MM.1S (cell line): ENCODE data around the gene MEGF6.

Experiments
- DNase-seq: peaks from one replicate; pipeline ENCODE4 v3.0.0-alpha.2; 2015
- H2AFZ ChIP-seq: fragments of 300-600 bp; sonication (generic); 2 replicates; pipeline ENCODE4 v1.6.0; 2016; ENCODE audit warnings: antibody characterized with exemption, low read length
- H3F3A ChIP-seq: fragments of 300-600 bp; sonication (generic); 2 replicates; pipeline ENCODE4 v1.6.1; 2016; ENCODE audit warnings: mild to moderate bottlenecking, antibody characterized with exemption, low read length, moderate library complexity, mixed read lengths; ENCODE audit not compliant: insufficient read depth
- H3K27ac ChIP-seq: fragments of 300-600 bp; sonication (generic); 2 replicates; pipeline ENCODE4 v1.5.1; 2016; ENCODE audit warnings: mild to moderate bottlenecking, low read length
- H3K27me3 ChIP-seq: fragments of 300-600 bp; sonication (generic); replicated peaks from 2 replicates; pipeline ENCODE4 v1.6.0; 2016; ENCODE audit warnings: low read length; ENCODE audit not compliant: insufficient read depth
- H3K36me3 ChIP-seq: fragments of 300-600 bp; sonication (generic); replicated peaks from 2 replicates; pipeline ENCODE4 v1.6.1; 2016; ENCODE audit warnings: mild to moderate bottlenecking, low read length, mixed read lengths; ENCODE audit not compliant: insufficient read depth
- H3K4me1 ChIP-seq: fragments of 300-600 bp; sonication (generic); 2 replicates; pipeline ENCODE4 v1.6.1; 2016; ENCODE audit warnings: low read length, mixed read lengths
- H3K4me2 ChIP-seq: fragments of 300-600 bp; sonication (generic); 2 replicates; pipeline ENCODE4 v1.6.0; 2016; ENCODE audit warnings: low read depth, low read length
- H3K4me3 ChIP-seq: fragments of 300-600 bp; sonication (generic); 2 replicates; pipeline ENCODE4 v1.5.1; 2016; ENCODE audit warnings: low read length, mixed read lengths
- H3K79me2 ChIP-seq: fragments of 300-600 bp; sonication (generic); 2 replicates; pipeline ENCODE4 v1.6.1; 2016; ENCODE audit warnings: mixed run types, low read length, mixed read lengths
- H3K9ac ChIP-seq: fragments of 300-600 bp; sonication (generic); 2 replicates; pipeline ENCODE4 v1.6.1; 2016; ENCODE audit warnings: low read length, mixed read lengths
- H3K9me2 ChIP-seq: fragments of 300-600 bp; sonication (generic); replicated peaks from 2 replicates; pipeline ENCODE4 v1.6.1; 2016; ENCODE audit warnings: mild to moderate bottlenecking, low read length, mixed read lengths; ENCODE audit not compliant: insufficient read depth
- H3K9me3 ChIP-seq: fragments of 300-600 bp; sonication (generic); replicated peaks from 2 replicates; pipeline ENCODE4 v1.6.1; 2016; ENCODE audit warnings: mild to moderate bottlenecking, low read length, mixed read lengths; ENCODE audit not compliant: insufficient read depth
- H4K20me1 ChIP-seq: fragments of 300-600 bp; sonication (generic); 2 replicates; pipeline ENCODE4 v1.6.1; 2016; ENCODE audit warnings: mild to moderate bottlenecking, low read length, moderate library complexity, mixed read lengths; ENCODE audit not compliant: insufficient read depth
- EZH2 ChIP-seq: fragments of 300-600 bp; sonication (generic); optimal IDR thresholded peaks from 2 replicates; pipeline ENCODE3; 2017; ENCODE audit warnings: low read depth, mild to moderate bottlenecking, antibody characterized with exemption, low read length, mixed read lengths
- EZH2phosphoT487 ChIP-seq: fragments of 300-600 bp; sonication (generic); IDR thresholded peaks from 2 replicates; pipeline ENCODE4 v1.6.1; 2018; ENCODE audit warnings: antibody characterized with exemption, low read length
- TF ChIP-seq, protein P1 (sequence below): fragments of 300-600 bp; sonication (generic); IDR thresholded peaks from 2 replicates; pipeline ENCODE4 v1.5.1; 2016; ENCODE audit warnings: antibody characterized with exemption, low read length, mixed read lengths

MEGF6 gene

GRCh38 chr1:3506041-3506440, 105.3 kb downstream of the MEGF6 start:
- Histone ChIP-seq H3K79me2 (no peaks in the 10 kb centered on the region), H3K4me3 (no peak overlapping the region), H3K27ac (no peak overlapping the region), H3K27me3 (peaks cover 85% of the 10 kb centered on the region), H3K9ac (no peak overlapping the region), H3F3A (no peaks in the 10 kb centered on the region), H3K4me1 (no peaks in the 10 kb centered on the region), H2AFZ (no peak overlapping the region), H3K9me2 (no peaks in the 10 kb centered on the region), H3K9me3 (no peaks in the 10 kb centered on the region), H3K4me2 (no peak overlapping the region), H3K36me3 (no peaks in the 10 kb centered on the region), H4K20me1 (no peaks in the 10 kb centered on the region)
- TF ChIP-seq EZH2phosphoT487, result no peak
- TF ChIP-seq, protein P1, sequence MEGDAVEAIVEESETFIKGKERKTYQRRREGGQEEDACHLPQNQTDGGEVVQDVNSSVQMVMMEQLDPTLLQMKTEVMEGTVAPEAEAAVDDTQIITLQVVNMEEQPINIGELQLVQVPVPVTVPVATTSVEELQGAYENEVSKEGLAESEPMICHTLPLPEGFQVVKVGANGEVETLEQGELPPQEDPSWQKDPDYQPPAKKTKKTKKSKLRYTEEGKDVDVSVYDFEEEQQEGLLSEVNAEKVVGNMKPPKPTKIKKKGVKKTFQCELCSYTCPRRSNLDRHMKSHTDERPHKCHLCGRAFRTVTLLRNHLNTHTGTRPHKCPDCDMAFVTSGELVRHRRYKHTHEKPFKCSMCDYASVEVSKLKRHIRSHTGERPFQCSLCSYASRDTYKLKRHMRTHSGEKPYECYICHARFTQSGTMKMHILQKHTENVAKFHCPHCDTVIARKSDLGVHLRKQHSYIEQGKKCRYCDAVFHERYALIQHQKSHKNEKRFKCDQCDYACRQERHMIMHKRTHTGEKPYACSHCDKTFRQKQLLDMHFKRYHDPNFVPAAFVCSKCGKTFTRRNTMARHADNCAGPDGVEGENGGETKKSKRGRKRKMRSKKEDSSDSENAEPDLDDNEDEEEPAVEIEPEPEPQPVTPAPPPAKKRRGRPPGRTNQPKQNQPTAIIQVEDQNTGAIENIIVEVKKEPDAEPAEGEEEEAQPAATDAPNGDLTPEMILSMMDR, result no peak
- TF ChIP-seq EZH2, result no peak
- DNase-seq, result no peak

DNA sequence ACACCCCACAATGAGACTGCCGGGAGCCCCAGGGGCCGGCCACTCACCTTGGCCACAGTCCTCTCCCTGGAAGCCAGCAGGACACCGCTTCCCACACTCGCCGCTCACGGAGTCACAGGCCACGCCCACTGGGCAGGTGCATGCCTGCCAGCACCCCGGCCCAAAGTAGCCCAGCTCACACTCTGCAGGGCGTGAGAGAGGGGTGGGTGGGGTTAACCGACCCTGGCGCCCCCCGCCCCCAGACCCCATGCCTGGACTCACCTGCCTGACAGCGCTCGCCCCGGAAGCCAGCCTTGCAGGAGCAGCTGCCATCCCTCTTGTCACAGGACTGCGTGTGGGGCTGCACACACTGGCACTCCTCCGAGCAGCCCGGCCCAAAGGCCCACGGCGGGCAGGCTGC, 106.1 kb downstream of the MEGF6 start:
- H3K4me2 ChIP-seq, result no peak overlapping the region
- DNase-seq, result no peak
- no peaks in the 10 kb centered on the region for H3K4me1 ChIP-seq
- H3K9ac ChIP-seq, result no peak overlapping the region
- H3K27ac ChIP-seq, result no peak overlapping the region
- H2AFZ ChIP-seq, result no peak overlapping the region
- no peaks in the 10 kb centered on the region for H4K20me1 ChIP-seq
- H3K4me3 ChIP-seq, result no peak overlapping the region
- H3K9me3 ChIP-seq, result no peaks in the 10 kb centered on the region
- no peaks in the 10 kb centered on the region for H3F3A ChIP-seq
- TF ChIP-seq, protein P1, result no peak
- TF ChIP-seq EZH2phosphoT487, result no peak
- no peaks in the 10 kb centered on the region for H3K79me2 ChIP-seq
- no peaks in the 10 kb centered on the region for H3K9me2 ChIP-seq
- H3K27me3 ChIP-seq, result peaks cover 85% of the 10 kb centered on the region
- no peaks in the 10 kb centered on the region for H3K36me3 ChIP-seq

DNA sequence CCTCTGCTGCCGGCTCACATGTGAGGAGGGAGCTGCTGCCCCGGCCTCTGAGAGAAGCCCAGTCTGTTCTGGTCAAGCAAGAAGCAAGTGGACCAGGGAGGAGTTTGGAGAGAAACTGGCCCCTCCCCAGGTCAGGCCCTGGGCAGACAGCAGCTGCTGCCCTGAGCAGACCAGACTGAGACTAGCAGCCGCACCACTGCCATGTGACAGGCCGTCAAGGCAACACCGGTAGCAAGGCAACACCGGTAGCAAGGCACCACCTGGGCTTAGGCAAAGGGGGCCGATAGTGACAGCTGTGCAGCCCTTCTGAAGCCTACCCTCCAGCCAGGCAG, 106.5 kb downstream of the MEGF6 start:
- no peak for DNase-seq
- Histone ChIP-seq H3K9ac (no peak overlapping the region), H2AFZ (no peak overlapping the region), H3K27me3 (peaks cover 85% of the 10 kb centered on the region), H3F3A (no peaks in the 10 kb centered on the region), H3K79me2 (no peaks in the 10 kb centered on the region), H3K4me1 (no peaks in the 10 kb centered on the region), H3K9me2 (no peaks in the 10 kb centered on the region), H3K36me3 (no peaks in the 10 kb centered on the region), H3K4me3 (no peak overlapping the region), H4K20me1 (no peaks in the 10 kb centered on the region), H3K9me3 (no peaks in the 10 kb centered on the region), H3K4me2 (no peak overlapping the region), H3K27ac (no peak overlapping the region)
- TF ChIP-seq EZH2phosphoT487, result no peak

- Histone ChIP-seq H3K79me2 (no peaks in the 10 kb centered on the region), H3K9ac (no peak overlapping the region), H3K4me3 (no peak overlapping the region), H3F3A (no peaks in the 10 kb centered on the region), H3K27ac (no peak overlapping the region), H4K20me1 (no peaks in the 10 kb centered on the region), H3K9me3 (no peaks in the 10 kb centered on the region), H3K4me1 (no peaks in the 10 kb centered on the region), H3K27me3 (peaks cover 85% of the 10 kb centered on the region), H2AFZ (no peak overlapping the region), H3K4me2 (no peak overlapping the region), H3K36me3 (no peaks in the 10 kb centered on the region), H3K9me2 (no peaks in the 10 kb centered on the region)
- TF ChIP-seq EZH2phosphoT487 (no peak), EZH2 (no peak)
- TF ChIP-seq, protein P1, result no peak
- no peak for DNase-seq
These were observed 107.0 kb downstream of the MEGF6 start for GRCh38 chr1:3504151-3504821.
